GM19238 (cell line): Measurements from ENCODE around the gene ANTKMT.
"Not testable (repeated sequence)": the region's sequence is repeated elsewhere in the genome, so short reads cannot be mapped to it uniquely, and the experiment has no call there.

ENCODE experiments used
- DNase-seq: peaks from one replicate; pipeline ENCODE4 v3.0.0; 2011; ENCODE audit warnings: low spot score; ENCODE audit not compliant: insufficient read length

Gene ANTKMT

GRCh38 chr16:681746-682427 is 39.1 kb upstream of the ANTKMT start:
- DNase-seq = no peak

GRCh38 chr16:682493-683395 is 38.2 kb upstream of the ANTKMT start:
- no peak for DNase-seq

- no peak for DNase-seq
Observed at GRCh38 chr16:683396-684070, 37.4 kb upstream of the ANTKMT start.

- peak; percentile 100 for DNase-seq
Observed at GRCh38 chr16:684071-684794, 36.7 kb upstream of the ANTKMT start, which contains the start of gene JMJD8. Gene JMJD8 (minus strand): TSS chr16:684334. CDS start chr16:684319, 15 bp downstream.

GRCh38 chr16:684961-685696 is 35.8 kb upstream of the ANTKMT start:
- no peak for DNase-seq

GRCh38 chr16:685967-686366 is 35.0 kb upstream of the ANTKMT start:
- DNase-seq = no peak

- DNase-seq = no peak
Observed at GRCh38 chr16:686459-687260, 34.3 kb upstream of the ANTKMT start.

- no peak for DNase-seq
Observed at GRCh38 chr16:687499-687898, 33.4 kb upstream of the ANTKMT start.

GRCh38 chr16:689175-689897 is 31.6 kb upstream of the ANTKMT start:
- DNase-seq = no peak

GRCh38 chr16:691242-691641 is 29.7 kb upstream of the ANTKMT start:
- not testable (repeated sequence) for DNase-seq

GRCh38 chr16:692356-693108 is 28.4 kb upstream of the ANTKMT start:
- DNase-seq = no peak

- DNase-seq = no peak
Observed at GRCh38 chr16:693364-693763, 27.6 kb upstream of the ANTKMT start.

- no peak for DNase-seq
Observed at GRCh38 chr16:693766-694165, 27.2 kb upstream of the ANTKMT start.

- DNase-seq = no peak
Observed at GRCh38 chr16:694187-694862, 26.6 kb upstream of the ANTKMT start.

GRCh38 chr16:694863-695354 is 26.0 kb upstream of the ANTKMT start:
- DNase-seq = no peak

- DNase-seq = no peak
Observed at GRCh38 chr16:695355-696089, 25.4 kb upstream of the ANTKMT start.
